ENCODE data around the gene ITIH4.

Gene ITIH4

DNA sequence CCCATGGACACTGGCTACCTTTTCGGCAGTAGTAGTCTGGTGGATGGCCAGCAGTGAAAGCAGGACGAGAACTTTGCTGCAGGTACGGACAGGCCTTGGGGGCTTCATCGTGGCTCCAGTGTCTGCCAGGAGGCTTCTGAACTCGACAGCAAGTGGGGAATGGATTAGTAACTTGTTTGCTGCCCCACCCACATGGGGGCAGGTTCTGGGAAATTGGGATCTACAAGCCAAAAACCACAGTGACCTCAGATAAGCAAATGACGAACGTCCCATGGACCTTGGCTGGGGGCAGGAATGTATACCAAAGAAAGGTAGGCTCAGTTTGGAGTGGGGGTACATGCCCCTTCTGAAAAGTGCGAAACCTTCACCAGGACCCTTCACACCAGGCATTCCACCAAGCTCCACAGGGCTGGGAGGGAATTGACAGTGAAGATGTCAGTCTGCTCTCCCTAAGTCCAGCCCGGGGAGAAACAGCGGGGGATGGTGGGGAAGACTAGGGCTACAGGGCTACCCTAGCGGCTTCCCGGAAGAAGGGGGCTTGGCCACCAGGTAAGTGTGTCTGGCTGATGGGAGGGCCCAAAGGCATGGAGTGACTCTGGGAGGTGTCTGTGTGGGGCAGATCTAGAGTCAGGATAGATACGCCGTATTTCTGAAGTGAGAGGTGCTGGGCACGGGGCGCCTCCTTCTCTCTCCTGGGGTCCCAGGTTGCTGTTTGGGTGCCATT is at the start of gene ITIH4:
ITIH4 (minus strand) TSS at position 138 of the 724 bp plus-strand sequence; CDS start at position 108, 30 bp downstream.
- no peak for DNase-seq

DNA sequence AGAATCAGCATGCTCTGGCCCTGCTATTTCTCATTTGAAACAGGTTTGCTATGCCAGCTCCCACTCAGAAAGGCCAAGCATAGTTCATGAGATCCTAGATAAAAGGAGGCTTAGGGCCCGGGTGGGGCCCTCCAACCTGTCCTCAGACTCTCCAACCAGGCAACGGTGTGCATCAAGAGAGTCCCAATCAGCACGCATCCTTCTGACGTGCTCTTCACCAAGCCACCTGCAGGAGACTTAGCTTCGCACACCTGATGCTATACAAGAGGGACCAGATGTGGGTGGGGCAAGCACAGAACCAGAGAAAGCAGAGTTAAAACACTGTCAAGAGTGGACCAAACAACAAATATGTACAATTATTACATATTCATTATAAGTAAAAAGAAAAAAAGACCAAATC is 49.6 kb upstream of the ITIH4 start:
- no peak for DNase-seq

GRCh38 chr3:52879581-52879980 is 49.1 kb upstream of the ITIH4 start:
- DNase-seq, result no peak

GRCh38 chr3:52879090-52879489 is 48.6 kb upstream of the ITIH4 start:
- DNase-seq, result peak in 1 of 3 donors; percentile 48

DNA sequence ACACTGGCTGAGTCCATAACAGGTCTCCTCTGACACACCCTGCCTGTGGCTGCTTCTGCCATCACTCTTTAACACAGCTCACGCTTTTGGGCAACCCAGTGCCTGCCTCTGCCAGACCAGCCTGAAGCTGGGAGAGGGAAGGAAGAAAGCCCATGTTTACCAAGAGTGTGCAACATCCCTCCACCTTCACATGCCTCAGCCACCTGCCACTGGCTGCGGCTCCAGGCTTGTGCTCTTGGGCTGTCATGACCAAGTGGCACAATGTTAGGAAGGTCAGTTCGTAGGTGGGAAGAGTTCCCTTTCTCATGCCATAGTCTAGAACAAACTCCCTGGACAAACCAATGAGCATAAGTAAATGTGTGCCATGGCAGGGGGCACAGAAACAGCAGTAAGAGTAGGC is 46.6 kb upstream of the ITIH4 start:
- no peak for DNase-seq

- no peak for DNase-seq
Measured at GRCh38 chr3:52874864-52875587, 44.6 kb upstream of the ITIH4 start.

- no peak for DNase-seq
Measured at GRCh38 chr3:52874160-52874701, 43.8 kb upstream of the ITIH4 start.

GRCh38 chr3:52873433-52874159 is 43.1 kb upstream of the ITIH4 start:
- DNase-seq, result no peak

DNA sequence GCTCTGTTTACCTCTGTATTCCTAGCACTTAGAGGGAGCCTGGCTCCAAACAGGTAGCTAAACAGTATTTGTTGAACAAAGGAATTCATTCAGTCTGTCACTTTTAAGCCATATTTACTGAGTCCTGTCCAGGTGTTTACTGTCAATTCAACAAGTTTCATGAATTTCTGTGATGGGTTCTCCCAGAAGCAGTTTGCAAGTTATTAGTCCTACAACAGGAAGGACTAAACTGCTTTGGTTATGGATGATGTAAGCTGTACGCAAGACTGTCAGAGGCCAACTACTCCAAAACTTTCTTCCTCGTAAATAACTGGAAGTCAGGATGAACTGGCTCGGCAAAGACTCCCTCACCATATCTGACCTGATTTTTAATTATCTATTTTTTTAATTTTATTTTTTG is 41.8 kb upstream of the ITIH4 start:
- peak in 1 of 3 donors; percentile 26 for DNase-seq

DNA sequence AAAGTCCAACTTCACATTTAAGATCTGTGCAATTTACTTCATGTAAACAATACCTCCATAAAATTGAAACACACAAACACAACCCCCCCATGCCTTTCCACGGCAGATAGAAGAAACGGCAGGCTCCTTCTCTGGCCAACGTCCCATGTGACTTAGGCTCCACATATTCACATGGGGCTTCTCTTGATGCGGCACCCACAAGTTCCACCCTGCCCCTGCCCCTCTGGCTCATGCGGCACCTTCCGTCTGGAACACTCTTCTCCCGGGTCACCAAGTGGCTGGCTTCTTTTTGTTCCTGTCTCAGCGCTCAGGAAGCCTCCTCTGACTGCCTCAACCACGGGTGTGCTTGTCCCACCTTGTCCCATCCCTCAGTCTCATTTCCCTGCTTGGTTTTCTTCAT is 41.3 kb upstream of the ITIH4 start:
- no peak for DNase-seq

- DNase-seq, result no peak
Measured at GRCh38 chr3:52870471-52870870, 40.0 kb upstream of the ITIH4 start.

- DNase-seq, result no peak
Measured at GRCh38 chr3:52866427-52866826, 36.0 kb upstream of the ITIH4 start.

GRCh38 chr3:52865994-52866393 is 35.5 kb upstream of the ITIH4 start:
- no peak for DNase-seq

- no peak for DNase-seq
Measured at GRCh38 chr3:52860424-52860768, 29.9 kb upstream of the ITIH4 start.

DNA sequence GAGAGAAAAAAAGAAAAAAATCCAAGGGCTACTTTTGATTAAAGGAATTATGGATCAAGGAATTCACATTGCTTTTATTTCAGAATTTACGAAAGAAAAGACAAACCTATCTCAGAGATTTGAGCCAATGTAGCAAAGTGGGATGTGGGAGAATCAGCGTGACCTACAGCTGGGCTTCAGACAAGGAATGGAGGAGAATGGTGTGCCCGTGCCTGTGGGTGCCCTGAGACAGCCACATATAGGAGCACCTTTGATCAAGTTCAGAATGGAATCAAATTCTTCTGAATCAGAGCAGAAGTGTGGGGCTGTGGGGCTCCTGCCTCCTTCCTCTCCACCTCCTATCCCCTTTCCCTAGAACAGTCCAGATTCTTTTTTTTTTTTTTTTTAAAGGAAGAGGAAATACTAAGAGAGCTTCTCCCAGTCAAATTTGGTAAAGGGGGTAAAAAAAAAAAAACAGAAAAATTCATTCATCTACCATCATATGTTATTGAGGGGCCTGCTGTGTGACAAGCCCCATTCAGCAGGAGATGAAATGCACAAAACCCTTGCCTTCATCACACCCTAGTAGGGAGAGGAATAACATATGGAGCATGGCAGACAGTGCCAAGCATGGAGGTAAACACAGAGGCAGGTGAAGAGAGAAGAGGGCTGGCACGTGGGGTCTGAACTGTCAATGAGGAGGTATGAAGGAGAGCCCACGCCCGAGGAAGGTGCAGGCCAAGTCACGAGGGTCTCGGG is 29.4 kb upstream of the ITIH4 start:
- DNase-seq, result no peak

DNA sequence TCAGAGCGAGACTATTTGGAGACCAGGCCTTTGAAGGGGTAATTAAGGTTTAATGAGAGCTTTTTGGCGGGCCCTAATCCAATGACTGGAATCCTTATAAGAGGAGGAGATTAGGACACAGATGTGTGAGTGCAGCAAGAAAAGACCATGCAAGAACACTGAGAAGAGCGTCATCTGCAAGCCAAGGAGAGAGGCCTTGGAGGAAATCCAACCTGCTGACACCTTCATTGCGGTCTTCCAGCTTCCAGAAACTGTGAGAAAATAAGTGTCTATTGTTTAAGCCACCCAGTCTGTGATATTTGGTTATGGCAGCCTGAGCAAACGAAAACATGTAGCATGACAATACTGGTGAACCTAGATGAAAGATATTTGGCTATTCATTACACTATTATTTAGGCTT is 27.4 kb upstream of the ITIH4 start:
- DNase-seq, result no peak

- DNase-seq, result no peak
Measured at GRCh38 chr3:52857133-52857532, 26.7 kb upstream of the ITIH4 start.

GRCh38 chr3:52856666-52857065 is 26.2 kb upstream of the ITIH4 start:
- DNase-seq, result no peak

GRCh38 chr3:52854013-52854412 is 23.5 kb upstream of the ITIH4 start:
- no peak for DNase-seq

GRCh38 chr3:52852419-52852818 is 21.9 kb upstream of the ITIH4 start:
- DNase-seq, result no peak

GRCh38 chr3:52851348-52851747 is 20.9 kb upstream of the ITIH4 start:
- peak; percentile 45 to 47 (median 45) for DNase-seq

- no peak for DNase-seq
Measured at GRCh38 chr3:52849656-52850055, 19.2 kb upstream of the ITIH4 start.

GRCh38 chr3:52848617-52849016 is 18.1 kb upstream of the ITIH4 start:
- DNase-seq, result peak; percentile 29 to 63 (median 44)

Measured in suppressor macrophage treated with lipopolysaccharide for 1 hour (primary cell).